ENCODE data around the gene PTRH2.

The PTRH2 gene

GRCh38 chr17:59725691-59726090 is 18.5 kb upstream of the PTRH2 start:
- Histone ChIP-seq H3K36me3 (ENCODE audit: insufficient read depth, low read length) (no peaks in the 10 kb centered on the region), H2AFZ (ENCODE audit: low read depth, low read length) (no peak overlapping the region), H3K27ac (ENCODE audit: low read length) (no peak overlapping the region), H3K4me1 (ENCODE audit: insufficient read depth, low read length) (no peaks in the 10 kb centered on the region), H3K4me2 (ENCODE audit: insufficient read depth, low read length) (no peak overlapping the region), H3K4me3 (ENCODE audit: low read depth in 1 of 2, low read length in 2 of 2) (no peak overlapping the region), H4K20me1 (ENCODE audit: insufficient read depth, low read length) (peaks cover 6% of the 10 kb centered on the region; the same call in 1 of the 2 replicates), H3K9ac (ENCODE audit: low read depth, low read length) (no peak overlapping the region), H3K9me3 (ENCODE audit: insufficient read depth, low read length, severe bottlenecking) (no peaks in the 10 kb centered on the region), H3K27me3 (ENCODE audit: insufficient read depth, low read length, poor library complexity) (no peaks in the 10 kb centered on the region), H3K79me2 (ENCODE audit: insufficient read depth, low read length) (peaks cover 73% of the 10 kb centered on the region)
- no peak for TF ChIP-seq CTCF (IDR thresholded peaks at IDR 0.05; ENCODE audit: borderline replicate concordance, extremely low read depth, low read length, poor library complexity, severe bottlenecking)
- no peak for TF ChIP-seq EZH2 (IDR thresholded peaks at IDR 0.05; ENCODE audit: borderline replicate concordance, low read depth, low read length, severe bottlenecking)
- ATAC-seq (ENCODE audit: insufficient read depth, low read depth) (no peak), DNase-seq (no peak)

GRCh38 chr17:59723607-59724006 is 16.4 kb upstream of the PTRH2 start:
- H3K79me2 ChIP-seq (ENCODE audit: insufficient read depth, low read length): peaks cover 85% of the 10 kb centered on the region
- no peaks in the 10 kb centered on the region for H3K27me3 ChIP-seq (ENCODE audit: insufficient read depth, low read length, poor library complexity)
- no peaks in the 10 kb centered on the region for H3K9me3 ChIP-seq (ENCODE audit: insufficient read depth, low read length, severe bottlenecking)
- H3K4me1 ChIP-seq (ENCODE audit: insufficient read depth, low read length): no peaks in the 10 kb centered on the region
- H3K9ac ChIP-seq (ENCODE audit: low read depth, low read length): no peak overlapping the region
- DNase-seq: no peak
- H2AFZ ChIP-seq (ENCODE audit: low read depth, low read length): no peak overlapping the region
- no peak overlapping the region for H3K4me3 ChIP-seq (ENCODE audit: low read depth in 1 of 2, low read length in 2 of 2)
- H3K36me3 ChIP-seq (ENCODE audit: insufficient read depth, low read length): no peaks in the 10 kb centered on the region
- H4K20me1 ChIP-seq (ENCODE audit: insufficient read depth, low read length): peaks cover 9% of the 10 kb centered on the region; the same call in 1 of the 2 replicates
- H3K27ac ChIP-seq (ENCODE audit: low read length): no peak overlapping the region
- H3K4me2 ChIP-seq (ENCODE audit: insufficient read depth, low read length): no peak overlapping the region
- TF ChIP-seq EZH2 (IDR thresholded peaks at IDR 0.05; ENCODE audit: borderline replicate concordance, low read depth, low read length, severe bottlenecking) (no peak), CTCF (IDR thresholded peaks at IDR 0.05; ENCODE audit: borderline replicate concordance, extremely low read depth, low read length, poor library complexity, severe bottlenecking) (no peak)
- no peak for ATAC-seq (ENCODE audit: insufficient read depth, low read depth)

GRCh38 chr17:59723041-59723440 is 15.8 kb upstream of the PTRH2 start:
- Histone ChIP-seq H3K36me3 (ENCODE audit: insufficient read depth, low read length) (no peaks in the 10 kb centered on the region), H2AFZ (ENCODE audit: low read depth, low read length) (no peak overlapping the region), H3K9me3 (ENCODE audit: insufficient read depth, low read length, severe bottlenecking) (no peaks in the 10 kb centered on the region), H4K20me1 (ENCODE audit: insufficient read depth, low read length) (peaks cover 9% of the 10 kb centered on the region; the same call in 1 of the 2 replicates), H3K9ac (ENCODE audit: low read depth, low read length) (no peak overlapping the region), H3K4me3 (ENCODE audit: low read depth in 1 of 2, low read length in 2 of 2) (no peak overlapping the region), H3K27me3 (ENCODE audit: insufficient read depth, low read length, poor library complexity) (no peaks in the 10 kb centered on the region), H3K27ac (ENCODE audit: low read length) (no peak overlapping the region), H3K4me1 (ENCODE audit: insufficient read depth, low read length) (no peaks in the 10 kb centered on the region), H3K4me2 (ENCODE audit: insufficient read depth, low read length) (no peak overlapping the region), H3K79me2 (ENCODE audit: insufficient read depth, low read length) (peaks cover 84% of the 10 kb centered on the region)
- no peak for TF ChIP-seq CTCF (IDR thresholded peaks at IDR 0.05; ENCODE audit: borderline replicate concordance, extremely low read depth, low read length, poor library complexity, severe bottlenecking)
- TF ChIP-seq EZH2 (IDR thresholded peaks at IDR 0.05; ENCODE audit: borderline replicate concordance, low read depth, low read length, severe bottlenecking): no peak
- ATAC-seq (ENCODE audit: insufficient read depth, low read depth) (no peak), DNase-seq (no peak)

- no peak for TF ChIP-seq EZH2 (IDR thresholded peaks at IDR 0.05; ENCODE audit: borderline replicate concordance, low read depth, low read length, severe bottlenecking)
- no peak for TF ChIP-seq CTCF (IDR thresholded peaks at IDR 0.05; ENCODE audit: borderline replicate concordance, extremely low read depth, low read length, poor library complexity, severe bottlenecking)
- ATAC-seq (ENCODE audit: insufficient read depth, low read depth): no peak
Observed at GRCh38 chr17:59722623-59723022, 15.4 kb upstream of the PTRH2 start.

More at GRCh38 chr17:59722623-59723022, 15.4 kb upstream of the PTRH2 start:
- DNase-seq: no peak
- no peak overlapping the region for H3K9ac ChIP-seq (ENCODE audit: low read depth, low read length)
- H4K20me1 ChIP-seq (ENCODE audit: insufficient read depth, low read length): peaks cover 9% of the 10 kb centered on the region; the same call in 1 of the 2 replicates
- peaks cover 84% of the 10 kb centered on the region for H3K79me2 ChIP-seq (ENCODE audit: insufficient read depth, low read length)
- no peaks in the 10 kb centered on the region for H3K27me3 ChIP-seq (ENCODE audit: insufficient read depth, low read length, poor library complexity)
- H3K36me3 ChIP-seq (ENCODE audit: insufficient read depth, low read length): no peaks in the 10 kb centered on the region
- H3K4me1 ChIP-seq (ENCODE audit: insufficient read depth, low read length): no peaks in the 10 kb centered on the region
- no peak overlapping the region for H3K4me2 ChIP-seq (ENCODE audit: insufficient read depth, low read length)
- H3K9me3 ChIP-seq (ENCODE audit: insufficient read depth, low read length, severe bottlenecking): no peaks in the 10 kb centered on the region
- no peak overlapping the region for H2AFZ ChIP-seq (ENCODE audit: low read depth, low read length)
- no peak overlapping the region for H3K27ac ChIP-seq (ENCODE audit: low read length)
- H3K4me3 ChIP-seq (ENCODE audit: low read depth in 1 of 2, low read length in 2 of 2): no peak overlapping the region

Data from DND-41 (cell line).